Glomerular visceral epithelial cell (primary cell): Measurements from ENCODE around the gene GADD45B.

ENCODE experiments used
- DNase-seq: peaks from one replicate; pipeline ENCODE4 v3.0.0-alpha.2; 2016; ENCODE audit errors: extremely low spot score

Gene GADD45B

GRCh38 chr19:2469102-2469914 lies 6.6 kb upstream of the GADD45B start:
- DNase-seq = peak; percentile 91

- DNase-seq = peak; percentile 44
Observed at GRCh38 chr19:2469915-2470200, 6.1 kb upstream of the GADD45B start.

GRCh38 chr19:2474232-2475017 lies 1.5 kb upstream of the GADD45B start:
- DNase-seq = peak; percentile 95

GRCh38 chr19:2475018-2475701 lies 767 bp upstream of the GADD45B start:
- DNase-seq = peak; percentile 76

- peak; percentile 82 for DNase-seq
Observed at GRCh38 chr19:2476451-2477140, 669 bp downstream of the GADD45B start.

GRCh38 chr19:2477141-2477710 lies 1.3 kb downstream of the GADD45B start:
- peak; percentile 51 for DNase-seq

- peak; percentile 61 for DNase-seq
Observed at GRCh38 chr19:2477732-2478191, 1.8 kb downstream of the GADD45B start.

GRCh38 chr19:2478278-2478755 lies 2.4 kb downstream of the GADD45B start:
- peak; percentile 76 for DNase-seq

- peak; percentile 71 for DNase-seq
Observed at GRCh38 chr19:2478756-2479555, 3.0 kb downstream of the GADD45B start.

GRCh38 chr19:2479556-2480194 lies 3.7 kb downstream of the GADD45B start:
- DNase-seq = no peak

GRCh38 chr19:2481466-2481865 lies 5.5 kb downstream of the GADD45B start:
- no peak for DNase-seq

- no peak for DNase-seq
Observed at GRCh38 chr19:2482354-2483038, 6.6 kb downstream of the GADD45B start.

- no peak for DNase-seq
Observed at GRCh38 chr19:2483084-2483483, 7.2 kb downstream of the GADD45B start.

GRCh38 chr19:2483484-2484151 lies 7.7 kb downstream of the GADD45B start:
- DNase-seq = no peak

- DNase-seq = no peak
Observed at GRCh38 chr19:2484178-2484937, 8.4 kb downstream of the GADD45B start.

- DNase-seq = no peak
Observed at GRCh38 chr19:2485428-2485827, 9.5 kb downstream of the GADD45B start.

GRCh38 chr19:2487090-2487489 lies 11.2 kb downstream of the GADD45B start:
- no peak for DNase-seq

- no peak for DNase-seq
Observed at GRCh38 chr19:2487842-2488241, 11.9 kb downstream of the GADD45B start.
